H1 (cell line): ENCODE measurements around the gene MCM3. TPM values are rescaled to one million over a fixed set of nuclear protein-coding genes. Genes with fewer than 3 reads are reported as not detected.
A peak's percentile ranks its signal among the peaks of the same experiment; 100 is the strongest.

ENCODE experiments used
- CTCF ChIA-PET: fragments of 300-600 bp; sonication (Branson Sonifier 250); formaldehyde crosslinking; loops from one replicate; lab custom pipeline; 2021; ENCODE audit not compliant: partially characterized antibody; lab: Charles Lee
- POLR2A ChIA-PET: fragments of 300-600 bp; sonication (Branson Sonifier 250); formaldehyde crosslinking; loops from one replicate; lab custom pipeline; 2021; ENCODE audit warnings: inconsistent platforms; ENCODE audit not compliant: partially characterized antibody; lab: Charles Lee
- DNase-seq, 2 experiments: peaks; one replicate each; pipeline versions ENCODE4 v3.0.0 to v3.0.0-alpha.2; 2010 to 2022; ENCODE audit warnings: low spot score in 2 of 2, low read depth in 1 of 2, mixed read lengths in 1 of 2
- FAIRE-seq: peaks from 2 replicates; lab custom pipeline; 2011; peaks lifted over from hg19 to GRCh38; lab: Jason Lieb, UNC
- H2AFZ ChIP-seq: 2 replicates; pipeline ENCODE4 v1.8.1; 2012; ENCODE audit warnings: low read length, inconsistent platforms
- H2AK5ac ChIP-seq: 2 replicates; pipeline ENCODE4 v1.6.1; 2013; ENCODE audit warnings: low read depth, low read length
- H2BK120ac ChIP-seq: replicated peaks from 2 replicates; pipeline ENCODE3; 2013; ENCODE audit warnings: low read depth, low read length, inconsistent platforms
- H2BK12ac ChIP-seq: 2 replicates; pipeline ENCODE4 v1.6.1; 2013; ENCODE audit warnings: low read depth, low read length
- H2BK15ac ChIP-seq: 2 replicates; pipeline ENCODE4 v1.6.1; 2013; ENCODE audit warnings: low read length
- H2BK20ac ChIP-seq: 2 replicates; pipeline ENCODE4 v1.6.1; 2013; ENCODE audit warnings: low read length
- H2BK5ac ChIP-seq: 2 replicates; pipeline ENCODE4 v1.6.1; 2013; ENCODE audit warnings: low read depth, low read length
- H3K14ac ChIP-seq: 2 replicates; pipeline ENCODE4 v1.6.1; 2013; ENCODE audit warnings: inconsistent platforms; ENCODE audit not compliant: insufficient read length
- H3K18ac ChIP-seq: 2 replicates; pipeline ENCODE4 v1.6.1; 2013; ENCODE audit warnings: low read length; ENCODE audit errors: extremely low read depth
- H3K23ac ChIP-seq: 2 replicates; pipeline ENCODE4 v1.6.1; 2013; ENCODE audit warnings: inconsistent platforms; ENCODE audit not compliant: insufficient read length
- H3K23me2 ChIP-seq: 2 replicates; pipeline ENCODE4 v1.6.1; 2013; ENCODE audit warnings: low read depth, low read length
- H3K27ac ChIP-seq: 2 replicates; pipeline ENCODE4 v1.6.1; 2011; ENCODE audit warnings: low read depth, low read length, inconsistent platforms
- H3K27me3 ChIP-seq, 4 experiments: replicated peaks in 1 of 4; 1 replicate in 1 of 4; 2 replicates in 3 of 4; pipeline versions ENCODE4 v1.6.1 to v1.8.1; 2011 to 2013; ENCODE audit warnings: low read length in 3 of 4, mild to moderate bottlenecking in 3 of 4, inconsistent platforms in 2 of 4, mixed read lengths in 2 of 4, moderate library complexity in 1 of 4; ENCODE audit not compliant: control insufficient read depth in 3 of 4, insufficient read depth in 3 of 4; ENCODE audit errors: extremely low read depth in 1 of 4
- H3K36me3 ChIP-seq, 4 experiments: 2 replicates each; pipeline versions ENCODE4 v1.6.1 to v1.8.1; 2011 to 2013; ENCODE audit warnings: mild to moderate bottlenecking in 4 of 4, low read length in 3 of 4, moderate library complexity in 2 of 4, control low read depth in 1 of 4, inconsistent platforms in 1 of 4; ENCODE audit not compliant: insufficient read depth in 4 of 4, control insufficient read depth in 2 of 4
- H3K4ac ChIP-seq: replicated peaks from 2 replicates; pipeline ENCODE3; 2013; ENCODE audit warnings: low read length, low read depth, mixed read lengths, inconsistent platforms; ENCODE audit not compliant: insufficient read length
- H3K4me1 ChIP-seq, 4 experiments: replicated peaks in 1 of 4; 1 replicate in 1 of 4; 2 replicates in 3 of 4; pipeline versions ENCODE4 v1.6.1 to v1.8.1; 2011 to 2013; ENCODE audit warnings: low read length in 3 of 4, inconsistent platforms in 2 of 4, mixed read lengths in 1 of 4; ENCODE audit not compliant: insufficient read depth in 4 of 4, control insufficient read depth in 3 of 4
- H3K4me2 ChIP-seq, 2 experiments: 2 replicates each; pipeline versions ENCODE4 v1.6.1 to v1.8.1; 2011 to 2013; ENCODE audit warnings: low read depth in 2 of 2, low read length in 2 of 2, control low read depth in 1 of 2, inconsistent platforms in 1 of 2, mild to moderate bottlenecking in 1 of 2; ENCODE audit not compliant: insufficient read depth in 1 of 2
- H3K4me3 ChIP-seq, 4 experiments: fragments of 200-600, 300-600 bp in 1 of 4; sonication (generic), shearing (Covaris generic), sonication (Bioruptor Twin) in 1 of 4; 2 replicates each; pipeline versions ENCODE4 v1.5.1 to v1.8.1; 2011 to 2016; ENCODE audit warnings: low read length in 4 of 4, low read depth in 3 of 4, control low read depth in 2 of 4, inconsistent platforms in 2 of 4, mild to moderate bottlenecking in 2 of 4, mixed read lengths in 1 of 4, moderate library complexity in 1 of 4; ENCODE audit not compliant: insufficient read depth in 2 of 4; ENCODE audit errors: extremely low read depth in 1 of 4
- H3K56ac ChIP-seq: replicated peaks from 2 replicates; pipeline ENCODE3; 2013; ENCODE audit warnings: low read depth, mild to moderate bottlenecking, mixed read lengths, low read length, inconsistent platforms; ENCODE audit not compliant: insufficient read length
- H3K79me1 ChIP-seq: 2 replicates; pipeline ENCODE4 v1.6.1; 2013; ENCODE audit warnings: low read depth, low read length, control low read depth
- H3K79me2 ChIP-seq, 2 experiments: 2 replicates each; pipeline versions ENCODE4 v1.6.1 to v1.8.1; 2012 to 2013; ENCODE audit warnings: low read length in 2 of 2, mild to moderate bottlenecking in 2 of 2, inconsistent platforms in 1 of 2; ENCODE audit not compliant: insufficient read depth in 2 of 2, control insufficient read depth in 1 of 2
- H3K9ac ChIP-seq, 4 experiments: replicated peaks in 1 of 4; 1 replicate in 1 of 4; 2 replicates in 3 of 4; pipeline versions ENCODE4 v1.6.1 to v1.8.1; 2011 to 2013; ENCODE audit warnings: low read depth in 3 of 4, low read length in 3 of 4, control low read depth in 2 of 4, mild to moderate bottlenecking in 2 of 4, moderate library complexity in 2 of 4, inconsistent platforms in 1 of 4; ENCODE audit errors: extremely low read depth in 1 of 4
- H3K9me3 ChIP-seq, 2 experiments: 2 replicates each; pipeline versions ENCODE4 v1.6.1 to v1.8.1; 2012 to 2013; ENCODE audit warnings: mild to moderate bottlenecking in 2 of 2, moderate library complexity in 2 of 2, control low read depth in 1 of 2, inconsistent platforms in 1 of 2, low read depth in 1 of 2, low read length in 1 of 2, mixed read lengths in 1 of 2; ENCODE audit not compliant: insufficient read depth in 2 of 2
- H4K20me1 ChIP-seq, 2 experiments: replicated peaks in 1 of 2; 2 replicates each; pipeline versions ENCODE3 to v1.8.1; 2011 to 2013; ENCODE audit warnings: inconsistent platforms in 2 of 2, low read length in 2 of 2, mild to moderate bottlenecking in 1 of 2; ENCODE audit not compliant: insufficient read depth in 2 of 2, control insufficient read depth in 1 of 2
- H4K5ac ChIP-seq: 2 replicates; pipeline ENCODE4 v1.6.1; 2013; ENCODE audit warnings: low read length, low read depth, mixed read lengths, inconsistent platforms; ENCODE audit not compliant: insufficient read length
- H4K8ac ChIP-seq: 2 replicates; pipeline ENCODE4 v1.8.0; 2013; ENCODE audit warnings: mild to moderate bottlenecking, moderate library complexity, low read length, inconsistent platforms; ENCODE audit not compliant: insufficient read depth; ENCODE audit errors: extremely low read depth
- H4K91ac ChIP-seq: replicated peaks from 2 replicates; pipeline ENCODE3; 2013; ENCODE audit warnings: low read length, mixed read lengths, inconsistent platforms; ENCODE audit not compliant: insufficient read length
- CTBP2 ChIP-seq: IDR thresholded peaks from 2 replicates; pipeline ENCODE4 v1.7.0; 2011; ENCODE audit warnings: borderline replicate concordance, mild to moderate bottlenecking, moderate library complexity, mixed read lengths, low read length; ENCODE audit not compliant: insufficient read depth, insufficient read length
- EZH2 ChIP-seq: fragments of 200-600 bp; sonication (generic); IDR thresholded peaks from 2 replicates; pipeline ENCODE4 v1.7.1; 2012; ENCODE audit warnings: low read depth, mild to moderate bottlenecking, moderate library complexity, low read length, inconsistent platforms; ENCODE audit not compliant: severe bottlenecking
- JUN ChIP-seq: IDR thresholded peaks from 2 replicates; pipeline ENCODE4 v1.6.1; 2011; ENCODE audit warnings: low read depth, mild to moderate bottlenecking, improper control_type of control experiment, low read length
- KDM4A ChIP-seq: IDR thresholded peaks from one replicate; pipeline ENCODE4 v1.7.1; 2012; ENCODE audit warnings: low read depth, mild to moderate bottlenecking, moderate library complexity, low read length, inconsistent platforms; ENCODE audit not compliant: severe bottlenecking
- RAD21 ChIP-seq, 2 experiments: IDR thresholded peaks in 1 of 2; conservative IDR thresholded peaks in 1 of 2; 2 replicates each; pipeline ENCODE4 v1.6.1; 2011; ENCODE audit warnings: low read depth in 2 of 2, low read length in 2 of 2, improper control_type of control experiment in 1 of 2, inconsistent platforms in 1 of 2, mild to moderate bottlenecking in 1 of 2, moderate library complexity in 1 of 2
- RFX5 ChIP-seq: IDR thresholded peaks from 2 replicates; pipeline ENCODE4 v1.6.1; 2011; ENCODE audit warnings: low read depth, low read length, improper control_type of control experiment, borderline replicate concordance
- TAF1 ChIP-seq: IDR thresholded peaks from 2 replicates; pipeline ENCODE4 v1.6.1; 2011; ENCODE audit warnings: mild to moderate bottlenecking, low read depth, low read length
- TEAD4 ChIP-seq: IDR thresholded peaks from 2 replicates; pipeline ENCODE4 v1.6.1; 2012; ENCODE audit warnings: low read depth, low read length, inconsistent platforms, mixed read lengths
- WGBS, 2 experiments: shearing (Covaris generic) in 1 of 2; methylation state at CpG; one replicate each; pipeline versions ENCODE4 v1.1.6 to v1.1.7; 2013 to 2015; ENCODE audit warnings: low lambda C conversion rate in 2 of 2, mixed read lengths in 2 of 2, inconsistent platforms in 1 of 2, low coverage in 1 of 2, missing lambda C conversion rate in 1 of 2; ENCODE audit not compliant: insufficient replicate concordance in 2 of 2, insufficient coverage in 1 of 2, insufficient read length in 1 of 2; ENCODE audit errors: extremely low coverage in 1 of 2, missing lambda C conversion rate in 1 of 2; 5-methylcytosine and 5-hydroxymethylcytosine counted together
- polyA plus RNA-seq, 7 experiments: library from polyadenylated mRNA; depleted of rRNA in 3 of 7; stranded (reverse) in 5 of 7; unstranded in 2 of 7; fragments of >200 nt in 5 of 7; fragments of 200-250 nt in 2 of 7; gene quantifications; 1 replicate in 5 of 7; 2 replicates in 1 of 7; 4 replicates in 1 of 7; pipeline versions ENCODE4 v1.2.1 to v1.2.3, GENCODE V29; 2011 to 2013; ENCODE audit warnings: missing spikeins in 2 of 7, mixed read lengths in 2 of 7
- total RNA-seq: library from RNA; stranded (reverse); fragmentation: NEBNext Ultra II Directional; extraction: Animal tissue kit (Norgen Biotek cat#: 25700); gene quantifications from 2 replicates; pipeline ENCODE4 v1.2.1, GENCODE V29; 2021
- TF ChIP-seq, protein P1 (sequence below): IDR thresholded peaks from 2 replicates; pipeline ENCODE4 v1.6.1; 2012; ENCODE audit warnings: inconsistent platforms

Gene MCM3
- total and polyA plus RNA-seq, 2 of the 8 experiments (the other 6 are each of a cell fraction or from before 2014, with no cell fraction given): 275 to 293 TPM

DNA sequence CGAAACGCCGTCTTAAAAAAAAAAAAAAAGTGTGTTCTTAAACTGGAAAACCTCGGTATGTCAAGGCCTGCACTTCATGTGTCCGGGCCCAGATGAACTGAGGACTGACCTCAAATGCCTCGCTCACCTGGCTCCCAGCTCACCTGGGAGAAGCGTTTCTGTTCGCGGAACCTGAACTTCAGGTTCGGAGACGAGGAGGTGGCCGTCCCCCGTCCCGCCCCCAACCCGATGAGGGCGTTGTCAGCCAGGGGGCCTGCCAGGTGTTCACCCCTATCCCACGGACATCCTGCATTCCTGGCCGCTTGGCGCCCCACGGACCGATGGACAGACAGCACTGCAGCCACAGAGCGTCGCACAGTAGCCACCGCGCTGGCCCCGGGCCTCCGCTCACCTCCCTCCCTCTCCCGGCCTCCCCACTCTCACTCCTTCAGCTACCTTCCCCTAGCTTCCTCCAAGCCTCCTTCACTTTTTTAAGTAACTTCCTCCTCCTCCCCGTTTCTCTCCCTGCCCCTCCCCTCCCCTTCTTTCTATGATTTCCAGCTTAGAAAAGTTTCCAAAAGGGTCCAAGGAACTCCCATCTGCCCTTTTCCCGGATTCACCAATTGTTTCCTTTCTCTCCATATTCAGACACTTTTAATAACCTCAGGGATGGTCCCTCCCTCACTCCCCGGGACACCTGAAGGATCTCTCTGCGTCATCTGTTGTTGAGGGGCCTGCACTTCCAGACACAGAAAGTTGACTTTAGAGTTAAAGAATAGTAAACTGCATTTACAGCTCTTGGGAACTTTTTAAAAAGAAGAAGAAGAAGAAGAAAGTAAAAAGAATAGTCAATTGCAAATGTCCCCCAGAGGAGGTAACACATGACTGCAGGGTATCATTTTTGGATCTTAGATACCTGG is 22.7 kb upstream of the MCM3 start:
- FAIRE-seq: no peak
- TF ChIP-seq TEAD4 (peak; percentile 43; the same call in 1 of the 2 replicates), CTBP2 (peak; percentile 71), TAF1 (0 out of 2 replicates have a peak, but pooled peaks have one; percentile 18), EZH2 (no peak), JUN (no peak), RAD21 (IDR thresholded peaks at IDR 0.05 in 1 of 2, conservative IDR thresholded peaks at IDR 0.05 in 1 of 2; ENCODE audit: low read depth in 2 of 2, low read length in 2 of 2) (0 out of 4 replicates have a peak, but pooled peaks of 1 of the 2 experiments have one; percentile 5), KDM4A (peak; percentile 99), RFX5 (peak; percentile 76)
- TF ChIP-seq, protein P1, sequence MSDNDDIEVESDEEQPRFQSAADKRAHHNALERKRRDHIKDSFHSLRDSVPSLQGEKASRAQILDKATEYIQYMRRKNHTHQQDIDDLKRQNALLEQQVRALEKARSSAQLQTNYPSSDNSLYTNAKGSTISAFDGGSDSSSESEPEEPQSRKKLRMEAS: peak; percentile 29; the same call in 1 of the 2 replicates

More for the DNA sequence above, 22.7 kb upstream of the MCM3 start:
- Histone ChIP-seq H3K4me1 (no peaks in the 10 kb centered on the region; a peak in 2 of 7 replicates), H3K9ac (0 out of 7 replicates have a peak overlapping the region, but pooled peaks of 1 of the 4 experiments have one; percentile 32), H2BK15ac (peak overlapping the region; percentile 88; the same call in 1 of the 2 replicates), H3K4me3 (peak overlapping the region; percentile 45 to 69 (median 60)), H3K4ac (no peak overlapping the region), H3K79me2 (no peaks in the 10 kb centered on the region), H3K4me2 (peak overlapping the region; percentile 37 to 76; a peak in 3 of 4 replicates), H2BK120ac (peak overlapping the region; percentile 70), H3K9me3 (no peaks in the 10 kb centered on the region), H3K36me3 (no peaks in the 10 kb centered on the region), H3K18ac (peak overlapping the region; percentile 75), H2AK5ac (no peak overlapping the region), H4K20me1 (no peaks in the 10 kb centered on the region), H4K5ac (no peak overlapping the region), H3K27ac (no peak overlapping the region), H3K79me1 (no peaks in the 10 kb centered on the region), H3K14ac (no peak overlapping the region), H3K56ac (no peak overlapping the region), H4K91ac (peak overlapping the region; percentile 95), H3K23me2 (no peaks in the 10 kb centered on the region; the same call in 1 of the 2 replicates), H2BK12ac (peak overlapping the region; percentile 97; the same call in 1 of the 2 replicates), H4K8ac (peak overlapping the region; percentile 81; the same call in 1 of the 2 replicates), H2BK20ac (no peak overlapping the region; the same call in 1 of the 2 replicates), H2AFZ (peak overlapping the region; percentile 70), H3K23ac (no peak overlapping the region), H3K27me3 (no peaks in the 10 kb centered on the region), H2BK5ac (no peak overlapping the region; the same call in 1 of the 2 replicates)
- 22% methylated on average over 23 of the region's 32 CpGs; no CpG with 5 or more reads in 1 of the 2 experiments for WGBS, 2 experiments
- ChIA-PET CTCF (interaction anchor here (0.6 to 3.0 kb wide), 7 partner anchors 21 to 345 kb away, joined by 3 to 16 read pairs (median 4); no protein-coding TSS in a partner anchor), POLR2A (interaction anchor here (0.7 to 1.8 kb wide), 6 partner anchors 9 to 55 kb away, joined by 3 to 7 read pairs (median 4); partner anchors contain the start of genes MCM3 and PAQR8)
- peak in 1 of 2 experiments; percentile 74 for DNase-seq
